H9 (cell line): ENCODE results near the gene FAM32A. TPM values are rescaled to one million over a fixed set of nuclear protein-coding genes. Genes with fewer than 3 reads are reported as not detected.

Source experiments
- DNase-seq: peaks from one replicate; pipeline ENCODE4 v3.0.0-alpha.2; 2017
- H2AFZ ChIP-seq: one replicate; pipeline ENCODE4 v1.6.1; 2013; ENCODE audit warnings: mild to moderate bottlenecking, low read length, control low read depth, moderate library complexity
- H2AK5ac ChIP-seq: 2 replicates; pipeline ENCODE4 v1.6.1; 2013; ENCODE audit warnings: low read length, control low read depth, mixed read lengths; ENCODE audit not compliant: insufficient read length
- H2BK120ac ChIP-seq: one replicate; pipeline ENCODE4 v1.6.1; 2013; ENCODE audit warnings: low read depth, mild to moderate bottlenecking, low read length, control low read depth, inconsistent platforms; ENCODE audit not compliant: poor library complexity, severe bottlenecking
- H2BK12ac ChIP-seq: 2 replicates; pipeline ENCODE4 v1.6.1; 2013; ENCODE audit warnings: low read length, control low read depth, mixed read lengths, low read depth; ENCODE audit not compliant: insufficient read length
- H2BK15ac ChIP-seq: 2 replicates; pipeline ENCODE4 v1.6.1; 2013; ENCODE audit warnings: low read depth, low read length, control low read depth
- H2BK20ac ChIP-seq: one replicate; pipeline ENCODE4 v1.6.1; 2013; ENCODE audit warnings: low read depth, mild to moderate bottlenecking, low read length, control low read depth, inconsistent platforms; ENCODE audit not compliant: poor library complexity, severe bottlenecking
- H2BK5ac ChIP-seq: 2 replicates; pipeline ENCODE4 v1.6.1; 2013; ENCODE audit warnings: low read length, control low read depth, mixed read lengths; ENCODE audit not compliant: insufficient read length
- H3K14ac ChIP-seq: 2 replicates; pipeline ENCODE4 v1.6.1; 2013; ENCODE audit warnings: low read length, control low read depth; ENCODE audit not compliant: insufficient read depth
- H3K18ac ChIP-seq: 2 replicates; pipeline ENCODE4 v1.6.1; 2013; ENCODE audit warnings: low read depth, mild to moderate bottlenecking, mixed read lengths, low read length, control low read depth; ENCODE audit not compliant: insufficient read length
- H3K23ac ChIP-seq: 2 replicates; pipeline ENCODE4 v1.6.1; 2013; ENCODE audit warnings: low read length, control low read depth, mixed read lengths, low read depth; ENCODE audit not compliant: insufficient read length
- H3K23me2 ChIP-seq: 2 replicates; pipeline ENCODE4 v1.6.1; 2013; ENCODE audit warnings: low read depth, mild to moderate bottlenecking, mixed read lengths, low read length, control low read depth; ENCODE audit not compliant: insufficient read length, poor library complexity, severe bottlenecking
- H3K27ac ChIP-seq: 2 replicates; pipeline ENCODE4 v1.5.1; 2013; ENCODE audit warnings: low read length, control low read depth, mixed read lengths, low read depth; ENCODE audit not compliant: insufficient read length
- H3K27me3 ChIP-seq: 2 replicates; pipeline ENCODE4 v1.6.1; 2013; ENCODE audit warnings: low read length, control low read depth, inconsistent platforms; ENCODE audit not compliant: insufficient read depth
- H3K4ac ChIP-seq: 2 replicates; pipeline ENCODE4 v1.6.1; 2013; ENCODE audit warnings: low read depth, mild to moderate bottlenecking, control low read depth, inconsistent platforms, low read length, moderate library complexity
- H3K4me1 ChIP-seq: 2 replicates; pipeline ENCODE4 v1.6.1; 2013; ENCODE audit warnings: low read length, control low read depth, inconsistent platforms; ENCODE audit not compliant: insufficient read depth
- H3K4me2 ChIP-seq: 2 replicates; pipeline ENCODE4 v1.6.1; 2013; ENCODE audit warnings: low read length, control low read depth, mixed read lengths; ENCODE audit not compliant: insufficient read length, insufficient read depth
- H3K56ac ChIP-seq: 2 replicates; pipeline ENCODE4 v1.6.1; 2013; ENCODE audit warnings: low read depth, mild to moderate bottlenecking, mixed read lengths, low read length, control low read depth; ENCODE audit not compliant: insufficient read length
- H3K79me1 ChIP-seq: 2 replicates; pipeline ENCODE4 v1.6.1; 2013; ENCODE audit warnings: low read depth, mild to moderate bottlenecking, moderate library complexity, low read length, control low read depth, inconsistent platforms; ENCODE audit not compliant: insufficient read depth, poor library complexity, severe bottlenecking
- H3K79me2 ChIP-seq: 2 replicates; pipeline ENCODE4 v1.6.1; 2013; ENCODE audit warnings: low read length, control low read depth, inconsistent platforms; ENCODE audit not compliant: insufficient read depth
- H3K9ac ChIP-seq: 2 replicates; pipeline ENCODE4 v1.6.1; 2013; ENCODE audit warnings: low read length, control low read depth, mixed read lengths; ENCODE audit not compliant: insufficient read length; ENCODE audit errors: extremely low read depth
- H3K9me3 ChIP-seq: one replicate; pipeline ENCODE4 v1.6.1; 2013; ENCODE audit warnings: low read depth, low read length, inconsistent platforms; ENCODE audit not compliant: control insufficient read depth
- H3T11ph ChIP-seq: one replicate; pipeline ENCODE4 v1.6.1; 2013; ENCODE audit warnings: mild to moderate bottlenecking, low read length, control low read depth, inconsistent platforms
- H4K20me1 ChIP-seq: one replicate; pipeline ENCODE4 v1.6.1; 2013; ENCODE audit not compliant: control insufficient read depth, insufficient read length, insufficient read depth
- H4K5ac ChIP-seq: 2 replicates; pipeline ENCODE4 v1.6.1; 2013; ENCODE audit warnings: low read depth, mild to moderate bottlenecking, mixed read lengths, low read length, control low read depth; ENCODE audit not compliant: insufficient read length
- H4K8ac ChIP-seq: replicated peaks from 2 replicates; pipeline ENCODE4 v1.6.1; 2013; ENCODE audit warnings: low read length, control low read depth, mixed read lengths, low read depth; ENCODE audit not compliant: insufficient read length
- H4K91ac ChIP-seq: 2 replicates; pipeline ENCODE4 v1.6.1; 2013; ENCODE audit warnings: low read depth, mild to moderate bottlenecking, moderate library complexity, mixed read lengths, low read length, control low read depth; ENCODE audit not compliant: insufficient read length
- H3K27ac Mint-ChIP-seq, 3 experiments: 2 replicates in 2 of 3; 3 replicates in 1 of 3; pipeline ENCODE4 v1.8.0; 2020 to 2021; ENCODE audit warnings: mixed read lengths in 3 of 3, mild to moderate bottlenecking in 1 of 3, moderate library complexity in 1 of 3
- H3K27me3 Mint-ChIP-seq: 2 replicates; pipeline ENCODE4 v1.8.0; 2021; ENCODE audit warnings: low read depth, mild to moderate bottlenecking, moderate library complexity, mixed read lengths
- H3K36me3 Mint-ChIP-seq, 3 experiments: 2 replicates in 2 of 3; 3 replicates in 1 of 3; pipeline ENCODE4 v1.8.0; 2020 to 2021; ENCODE audit warnings: low read depth in 3 of 3, mixed read lengths in 3 of 3; ENCODE audit not compliant: insufficient read depth in 1 of 3
- H3K4me1 Mint-ChIP-seq, 2 experiments: 2 replicates each; pipeline ENCODE4 v1.8.0; 2020; ENCODE audit warnings: mixed read lengths in 2 of 2
- H3K4me3 Mint-ChIP-seq, 2 experiments: 2 replicates in 1 of 2; 3 replicates in 1 of 2; pipeline ENCODE4 v1.8.0; 2020 to 2021; ENCODE audit warnings: mild to moderate bottlenecking in 2 of 2, mixed read lengths in 2 of 2, moderate library complexity in 1 of 2
- H3K9me3 Mint-ChIP-seq, 2 experiments: 2 replicates in 1 of 2; 3 replicates in 1 of 2; pipeline ENCODE4 v1.8.0; 2020; ENCODE audit warnings: mild to moderate bottlenecking in 2 of 2, mixed read lengths in 2 of 2, moderate library complexity in 1 of 2
- CTCF ChIP-seq: fragments of 200-600 bp; sonication (generic); conservative IDR thresholded peaks from 3 replicates; pipeline ENCODE4 v1.8.0; 2021; ENCODE audit warnings: antibody characterized with exemption, mild to moderate bottlenecking
- WGBS: extraction: QIAGEN DNeasy Blood & Tissue Kit; methylation state at CpG from one replicate; pipeline ENCODE4 v1.1.7; 2013; ENCODE audit warnings: missing lambda C conversion rate, low lambda C conversion rate, mixed read lengths; ENCODE audit not compliant: insufficient read length; ENCODE audit errors: extremely low coverage; 5-methylcytosine and 5-hydroxymethylcytosine counted together
- total RNA-seq: library from RNA; stranded (reverse); gene quantifications from 2 replicates; pipeline ENCODE4 v1.2.1, GENCODE V29; 2021

Gene FAM32A
- total RNA-seq, 1 experiment from 2014 or later: 91.9 TPM

GRCh38 chr19:16155128-16155527 is 30.1 kb upstream of the FAM32A start:
- WGBS: no CpG with 5 or more reads among the region's 1 CpG
- H3K14ac ChIP-seq: no peak overlapping the region

More at GRCh38 chr19:16155128-16155527, 30.1 kb upstream of the FAM32A start:
- Histone ChIP-seq H3K9me3 (no peaks in the 10 kb centered on the region), H3K4me2 (no peak overlapping the region), H3K27me3 (no peaks in the 10 kb centered on the region), H2BK120ac (no peak overlapping the region), H3T11ph (no peak overlapping the region), H2BK5ac (no peak overlapping the region), H2BK15ac (no peak overlapping the region), H4K91ac (no peak overlapping the region), H3K23me2 (no peaks in the 10 kb centered on the region), H2AK5ac (no peak overlapping the region), H3K23ac (no peak overlapping the region), H3K4me1 (no peaks in the 10 kb centered on the region), H3K4ac (no peak overlapping the region), H3K79me2 (no peaks in the 10 kb centered on the region), H3K18ac (no peak overlapping the region), H3K56ac (no peak overlapping the region), H3K9ac (no peak overlapping the region), H4K20me1 (no peaks in the 10 kb centered on the region), H3K79me1 (no peaks in the 10 kb centered on the region), H4K5ac (no peak overlapping the region), H3K27ac (no peak overlapping the region), H2BK12ac (no peak overlapping the region), H2BK20ac (no peak overlapping the region), H2AFZ (no peak overlapping the region), H4K8ac (no peak overlapping the region)
- Mint-ChIP-seq H3K4me1 (no peaks in the 10 kb centered on the region), H3K27me3 (peaks cover 1% of the 10 kb centered on the region; the same call in 1 of the 2 replicates), H3K36me3 (peaks cover 0 to 2% (median 0%) of the 10 kb centered on the region in 3 experiments; a peak in 1 of 7 replicates), H3K4me3 (no peak overlapping the region), H3K9me3 (no peaks in the 10 kb centered on the region; a peak in 1 of 5 replicates), H3K27ac (no peak overlapping the region; a peak in 1 of 7 replicates)
- no peak for DNase-seq
- no peak for TF ChIP-seq CTCF
